GM12891 (cell line): ENCODE measurements around the gene BEST2.

Source experiments
- POLR2A ChIP-seq: IDR thresholded peaks from 2 replicates; pipeline ENCODE4 v1.6.1; 2011; ENCODE audit warnings: low read depth, low read length, control low read depth
- POLR2AphosphoS5 ChIP-seq: IDR thresholded peaks from 2 replicates; pipeline ENCODE4 v1.6.1; 2011; ENCODE audit warnings: low read depth, low read length, control low read depth

- TF ChIP-seq POLR2AphosphoS5 (no peak), POLR2A (no peak)
These were observed 11.5 kb downstream of the BEST2 start for GRCh38 chr19:12763100-12763499.
